IPS-18c (cell line): ENCODE data around the gene PPFIA3.

Source experiments
- H3K4me3 ChIP-seq: 2 replicates; pipeline ENCODE4 v1.7.0; 2013; ENCODE audit warnings: low read depth, mild to moderate bottlenecking, low read length, moderate library complexity; ENCODE audit not compliant: insufficient read depth
- H3K9me3 ChIP-seq: one replicate; pipeline ENCODE4 v1.6.1; 2013; ENCODE audit warnings: mild to moderate bottlenecking, low read length, moderate library complexity; ENCODE audit not compliant: control insufficient read depth, insufficient read depth

The PPFIA3 gene

GRCh38 chr19:49186108-49186507 is 66.8 kb downstream of the PPFIA3 start:
- Histone ChIP-seq H3K9me3 (no peaks in the 10 kb centered on the region), H3K4me3 (no peak overlapping the region)

DNA sequence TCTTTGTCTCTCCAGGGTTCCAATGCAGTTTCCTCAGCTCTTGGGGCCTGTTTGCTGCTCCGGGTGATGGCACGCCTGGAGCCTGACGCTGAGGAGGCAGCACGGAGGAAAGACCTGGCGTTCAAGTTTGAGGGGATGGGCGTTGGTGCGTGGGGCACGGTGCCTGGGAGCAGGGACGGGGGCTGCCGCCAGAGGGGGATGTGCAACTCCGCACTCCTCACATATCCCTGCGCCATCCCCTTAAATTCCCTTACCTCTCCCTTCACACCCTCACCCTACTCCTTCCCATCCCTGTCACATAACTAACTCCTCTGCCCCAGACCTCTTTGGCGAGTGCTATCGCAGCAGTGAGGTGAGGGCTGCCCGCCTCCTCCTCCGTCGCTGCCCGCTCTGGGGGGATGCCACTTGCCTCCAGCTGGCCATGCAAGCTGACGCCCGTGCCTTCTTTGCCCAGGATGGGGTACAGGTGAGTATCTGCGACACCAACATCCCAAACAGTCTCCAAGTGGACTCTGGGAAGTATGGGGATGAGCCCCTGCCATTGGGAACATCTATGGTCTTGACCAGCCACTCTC is 69.4 kb downstream of the PPFIA3 start:
- Histone ChIP-seq H3K9me3 (no peaks in the 10 kb centered on the region), H3K4me3 (no peak overlapping the region)

DNA sequence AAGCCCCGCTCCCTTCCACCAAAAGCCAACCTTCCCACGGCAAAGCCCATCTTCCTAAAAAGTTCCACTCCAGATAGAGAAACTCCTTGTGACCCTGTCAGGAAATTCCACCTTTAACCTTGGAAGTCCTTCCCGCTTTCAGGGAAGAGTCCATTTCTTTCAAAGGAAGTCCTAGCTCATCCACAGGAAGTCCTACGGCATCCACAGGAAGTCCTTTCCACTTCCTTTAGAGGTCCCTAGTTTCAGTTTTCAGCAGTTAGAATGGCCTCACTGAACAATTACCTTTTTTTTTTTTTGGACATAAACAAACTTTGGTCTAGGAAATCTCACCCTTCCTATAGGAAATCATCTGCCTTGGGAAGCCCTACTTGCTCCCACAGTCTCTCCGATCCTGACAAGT is 69.9 kb downstream of the PPFIA3 start:
- no peaks in the 10 kb centered on the region for H3K9me3 ChIP-seq
- H3K4me3 ChIP-seq: no peak overlapping the region

DNA sequence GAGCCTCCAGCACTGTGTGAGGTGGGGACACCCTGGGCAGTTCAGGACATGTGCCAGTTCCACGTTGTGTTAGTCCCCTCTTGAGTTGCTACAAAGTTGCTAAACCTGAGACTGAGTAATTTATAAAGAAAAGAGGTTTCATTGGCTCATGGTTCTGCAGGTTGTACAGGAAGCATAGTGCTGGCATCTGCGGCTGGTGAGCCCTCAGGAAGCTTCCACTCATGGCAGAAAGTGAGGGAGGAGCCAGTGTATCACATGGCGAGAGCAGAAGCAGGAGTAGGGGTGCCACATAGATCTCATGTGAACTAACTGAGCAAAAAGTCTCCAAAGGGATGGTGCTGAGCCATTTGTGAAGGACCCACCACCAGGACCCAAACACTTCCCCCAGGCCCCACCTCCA is 71.4 kb downstream of the PPFIA3 start:
- H3K4me3 ChIP-seq: no peak overlapping the region
- no peaks in the 10 kb centered on the region for H3K9me3 ChIP-seq

DNA sequence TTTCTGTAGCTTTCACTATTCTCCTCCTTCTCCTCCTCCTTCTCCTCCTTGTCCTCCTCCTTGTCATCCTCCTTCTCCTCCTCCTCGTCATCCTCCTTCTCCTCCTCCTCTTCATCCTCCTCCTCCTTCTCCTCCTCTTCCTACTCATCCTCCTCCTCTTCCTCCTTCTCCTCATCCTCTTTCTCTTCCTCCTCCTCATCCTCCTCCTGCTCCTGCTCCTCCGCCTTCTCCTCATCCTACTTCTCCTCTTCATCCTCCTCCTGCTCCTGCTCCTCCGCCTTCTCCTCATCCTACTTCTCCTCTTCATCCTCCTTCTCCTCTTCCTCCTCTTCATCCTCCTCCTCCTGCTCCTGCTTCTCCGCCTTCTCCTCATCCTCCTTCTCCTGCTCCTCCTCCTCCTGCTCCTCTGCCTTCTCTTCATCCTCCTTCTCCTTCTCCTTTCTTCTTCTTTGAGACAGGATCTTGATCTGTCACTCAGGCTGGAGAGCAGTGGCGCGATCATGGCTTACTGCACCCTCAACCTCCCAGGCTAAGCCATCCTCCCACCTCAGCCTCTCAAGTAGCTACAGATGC is 74.6 kb downstream of the PPFIA3 start:
- H3K9me3 ChIP-seq: no peaks in the 10 kb centered on the region

DNA sequence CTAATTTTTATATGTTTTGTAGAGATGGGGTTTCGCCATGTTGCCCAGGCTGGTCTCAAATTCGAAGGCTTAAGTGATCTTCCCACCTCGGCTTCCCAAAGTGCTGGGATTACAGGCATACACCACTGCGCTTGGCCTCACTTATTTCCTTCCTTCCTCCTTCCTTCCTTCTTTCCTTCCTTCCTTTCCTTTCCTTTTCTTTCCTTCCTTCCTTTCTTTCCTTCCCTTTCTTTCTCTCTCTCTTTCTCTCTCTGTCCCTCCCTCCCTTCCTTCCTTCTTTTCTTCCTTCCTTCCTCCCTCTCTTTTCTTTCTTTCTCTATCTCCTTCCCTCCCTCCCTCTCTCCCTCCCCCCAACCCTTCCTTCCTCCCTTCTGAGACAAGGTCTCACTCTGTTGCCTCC is 75.1 kb downstream of the PPFIA3 start:
- no peaks in the 10 kb centered on the region for H3K9me3 ChIP-seq
- H3K4me3 ChIP-seq: no peak overlapping the region

More for the DNA sequence above, 74.6 kb downstream of the PPFIA3 start:
- no peak overlapping the region for H3K4me3 ChIP-seq

DNA sequence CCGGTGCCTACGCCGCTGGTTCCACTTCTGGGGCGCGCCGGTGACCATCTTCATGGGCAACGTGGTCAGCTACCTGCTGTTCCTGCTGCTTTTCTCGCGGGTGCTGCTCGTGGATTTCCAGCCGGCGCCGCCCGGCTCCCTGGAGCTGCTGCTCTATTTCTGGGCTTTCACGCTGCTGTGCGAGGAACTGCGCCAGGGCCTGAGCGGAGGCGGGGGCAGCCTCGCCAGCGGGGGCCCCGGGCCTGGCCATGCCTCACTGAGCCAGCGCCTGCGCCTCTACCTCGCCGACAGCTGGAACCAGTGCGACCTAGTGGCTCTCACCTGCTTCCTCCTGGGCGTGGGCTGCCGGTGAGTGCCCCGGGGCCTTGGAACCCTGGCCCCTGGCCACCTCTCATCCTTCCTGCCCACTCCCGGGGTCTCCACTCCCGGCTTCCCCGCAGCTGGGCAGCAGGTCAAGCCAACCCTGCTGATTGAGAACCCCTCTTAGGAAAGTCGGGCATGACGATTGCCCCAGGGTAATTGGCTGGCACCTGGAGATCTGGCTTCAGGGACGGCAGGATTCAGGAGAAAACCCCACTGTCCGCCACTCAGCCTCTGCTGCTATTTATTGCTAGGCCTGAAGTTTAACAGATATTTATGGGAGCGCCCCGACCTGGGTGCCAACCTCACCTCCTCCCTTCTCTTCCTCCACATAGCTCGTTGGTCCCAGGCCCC is 77.3 kb downstream of the PPFIA3 start:
- H3K4me3 ChIP-seq: no peak overlapping the region
- H3K9me3 ChIP-seq: no peaks in the 10 kb centered on the region

DNA sequence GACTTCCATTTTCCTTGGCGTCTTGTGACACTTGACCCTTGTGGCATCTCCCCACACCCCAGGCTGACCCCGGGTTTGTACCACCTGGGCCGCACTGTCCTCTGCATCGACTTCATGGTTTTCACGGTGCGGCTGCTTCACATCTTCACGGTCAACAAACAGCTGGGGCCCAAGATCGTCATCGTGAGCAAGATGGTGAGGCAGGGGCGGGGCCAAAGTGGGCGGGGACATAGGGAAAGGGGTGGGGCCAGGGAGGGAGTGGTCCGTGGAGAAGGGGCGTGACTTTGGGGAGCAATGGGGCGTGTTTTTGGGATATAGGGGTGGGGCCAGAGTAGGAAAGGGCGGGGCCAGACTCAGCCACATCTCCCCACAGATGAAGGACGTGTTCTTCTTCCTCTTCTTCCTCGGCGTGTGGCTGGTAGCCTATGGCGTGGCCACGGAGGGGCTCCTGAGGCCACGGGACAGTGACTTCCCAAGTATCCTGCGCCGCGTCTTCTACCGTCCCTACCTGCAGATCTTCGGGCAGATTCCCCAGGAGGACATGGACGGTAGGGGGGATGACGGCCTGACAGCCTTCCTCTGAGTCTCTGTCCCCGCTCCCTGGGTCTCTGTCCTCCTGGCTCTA is 81.0 kb downstream of the PPFIA3 start:
- Histone ChIP-seq H3K9me3 (no peaks in the 10 kb centered on the region), H3K4me3 (no peak overlapping the region)
